Smooth muscle cell (in vitro differentiated cells): ENCODE measurements around the gene TULP1. TPM values are rescaled to one million over a fixed set of nuclear protein-coding genes. Genes with fewer than 3 reads are reported as not detected.
"Not testable (repeated sequence)": the region's sequence is repeated elsewhere in the genome, so short reads cannot be mapped to it uniquely, and the experiment has no call there.

Source experiments
- DNase-seq: peaks from one replicate; lab custom pipeline; 2025; ENCODE audit not compliant: unreplicated experiment; lab: John Stamatoyannopoulos, UW
- H2AFZ ChIP-seq: fragments of 200-600 bp; sonication (generic); 2 replicates; pipeline ENCODE4 v1.6.0; 2016; ENCODE audit warnings: antibody characterized with exemption, low read depth, mild to moderate bottlenecking
- H3F3A ChIP-seq: fragments of 200-600 bp; sonication (generic); 2 replicates; pipeline ENCODE4 v1.6.0; 2017; ENCODE audit warnings: antibody characterized with exemption, low read depth
- H3K27ac ChIP-seq: fragments of 200-600 bp; sonication (generic); 2 replicates; pipeline ENCODE4 v1.5.1; 2016; ENCODE audit warnings: low read depth, mild to moderate bottlenecking
- H3K27me3 ChIP-seq: fragments of 200-600 bp; sonication (generic); 2 replicates; pipeline ENCODE4 v1.6.1; 2016; ENCODE audit warnings: low read depth, mild to moderate bottlenecking
- H3K36me3 ChIP-seq: fragments of 200-600 bp; sonication (generic); 2 replicates; pipeline ENCODE4 v1.5.1; 2016; ENCODE audit warnings: low read depth
- H3K4me1 ChIP-seq: fragments of 200-600 bp; sonication (generic); 2 replicates; pipeline ENCODE4 v1.5.1; 2016; ENCODE audit warnings: low read depth
- H3K4me2 ChIP-seq: fragments of 200-600 bp; sonication (generic); 2 replicates; pipeline ENCODE4 v1.6.0; 2016; ENCODE audit warnings: mild to moderate bottlenecking
- H3K4me3 ChIP-seq: fragments of 200-600 bp; sonication (generic); 2 replicates; pipeline ENCODE4 v1.5.1; 2016; ENCODE audit warnings: mild to moderate bottlenecking
- H3K79me2 ChIP-seq: fragments of 200-600 bp; sonication (generic); 2 replicates; pipeline ENCODE4 v1.6.0; 2016; ENCODE audit warnings: low read depth, mild to moderate bottlenecking
- H3K9ac ChIP-seq: fragments of 200-600 bp; sonication (generic); 2 replicates; pipeline ENCODE4 v1.6.0; 2016; ENCODE audit warnings: low read depth
- H3K9me3 ChIP-seq: fragments of 200-600 bp; sonication (generic); replicated peaks from 2 replicates; pipeline ENCODE4 v1.5.1; 2016; ENCODE audit warnings: low read depth
- H4K20me1 ChIP-seq: fragments of 200-600 bp; sonication (generic); 2 replicates; pipeline ENCODE4 v1.6.0; 2016; ENCODE audit warnings: low read depth
- WGBS: methylation state at CpG from one replicate; pipeline ENCODE4 v1.1.7; 2016; ENCODE audit warnings: low lambda C conversion rate; 5-methylcytosine and 5-hydroxymethylcytosine counted together
- polyA plus RNA-seq: library from polyadenylated mRNA; unstranded; fragments of >200 nt; fragmentation: Nextera tagmentation; extraction: Ambion mirVana; gene quantifications from 2 replicates; pipeline ENCODE4 v1.2.1, GENCODE V29; 2016
- total RNA-seq: library from RNA; depleted of rRNA; stranded (reverse); fragments of >200 nt; gene quantifications from 2 replicates; pipeline ENCODE4 v1.2.3, GENCODE V29; 2014
- TF ChIP-seq, protein P1 (sequence below): fragments of 200-600 bp; sonication (generic); IDR thresholded peaks from 2 replicates; pipeline ENCODE4 v1.5.1; 2017; ENCODE audit warnings: borderline replicate concordance, mild to moderate bottlenecking, antibody characterized with exemption; ENCODE audit not compliant: insufficient read depth, poor library complexity, severe bottlenecking

The TULP1 gene
- total and polyA plus RNA-seq, 2 experiments from 2014 or later: 0.26 to 0.31 TPM

DNA sequence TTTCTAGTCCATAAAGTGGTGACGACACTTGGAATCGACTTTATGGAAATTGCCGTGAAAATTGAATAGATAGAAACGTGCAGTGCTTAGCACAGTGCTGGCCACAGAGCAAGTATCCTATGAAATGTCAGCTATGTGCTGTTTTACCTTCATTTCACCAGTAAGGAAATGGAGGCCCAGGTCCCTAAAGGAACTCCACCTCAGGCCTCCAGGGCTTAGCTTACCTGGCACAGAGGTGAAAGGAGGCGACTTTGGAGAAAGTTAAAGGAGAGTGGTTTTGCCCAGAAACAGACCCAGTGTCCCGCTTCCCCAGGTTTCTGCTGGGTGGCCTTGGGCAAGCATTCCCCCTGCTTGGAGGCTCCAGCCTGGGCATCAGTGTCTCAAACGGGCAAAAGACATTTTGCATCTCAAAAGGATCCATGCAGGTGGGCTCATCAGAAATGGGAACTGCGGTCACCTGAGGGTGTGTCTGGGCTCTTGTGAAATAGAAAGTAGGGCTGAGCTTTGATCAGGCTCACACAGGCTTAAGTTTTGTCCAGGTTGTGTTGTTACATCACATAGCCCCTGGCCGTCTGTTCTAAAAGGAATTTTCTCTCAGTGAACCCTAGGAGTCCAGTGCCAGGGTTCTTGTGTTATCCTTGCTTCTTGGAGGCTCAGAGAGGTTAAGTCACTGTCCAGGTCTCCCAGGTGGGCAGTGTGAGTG is 6.8 kb upstream of the TULP1 start:
- H3K27me3 ChIP-seq: no peaks in the 10 kb centered on the region
- H3K4me3 ChIP-seq: no peak overlapping the region
- 87% methylated on average over 9 of the region's 9 CpGs for WGBS
- no peaks in the 10 kb centered on the region for H3K9me3 ChIP-seq
- H3F3A ChIP-seq: no peaks in the 10 kb centered on the region
- no peaks in the 10 kb centered on the region for H4K20me1 ChIP-seq
- no peak for DNase-seq
- no peaks in the 10 kb centered on the region for H3K79me2 ChIP-seq
- H3K4me2 ChIP-seq: no peak overlapping the region
- no peak overlapping the region for H3K9ac ChIP-seq
- H3K36me3 ChIP-seq: no peaks in the 10 kb centered on the region
- no peak overlapping the region for H2AFZ ChIP-seq
- TF ChIP-seq, protein P1, sequence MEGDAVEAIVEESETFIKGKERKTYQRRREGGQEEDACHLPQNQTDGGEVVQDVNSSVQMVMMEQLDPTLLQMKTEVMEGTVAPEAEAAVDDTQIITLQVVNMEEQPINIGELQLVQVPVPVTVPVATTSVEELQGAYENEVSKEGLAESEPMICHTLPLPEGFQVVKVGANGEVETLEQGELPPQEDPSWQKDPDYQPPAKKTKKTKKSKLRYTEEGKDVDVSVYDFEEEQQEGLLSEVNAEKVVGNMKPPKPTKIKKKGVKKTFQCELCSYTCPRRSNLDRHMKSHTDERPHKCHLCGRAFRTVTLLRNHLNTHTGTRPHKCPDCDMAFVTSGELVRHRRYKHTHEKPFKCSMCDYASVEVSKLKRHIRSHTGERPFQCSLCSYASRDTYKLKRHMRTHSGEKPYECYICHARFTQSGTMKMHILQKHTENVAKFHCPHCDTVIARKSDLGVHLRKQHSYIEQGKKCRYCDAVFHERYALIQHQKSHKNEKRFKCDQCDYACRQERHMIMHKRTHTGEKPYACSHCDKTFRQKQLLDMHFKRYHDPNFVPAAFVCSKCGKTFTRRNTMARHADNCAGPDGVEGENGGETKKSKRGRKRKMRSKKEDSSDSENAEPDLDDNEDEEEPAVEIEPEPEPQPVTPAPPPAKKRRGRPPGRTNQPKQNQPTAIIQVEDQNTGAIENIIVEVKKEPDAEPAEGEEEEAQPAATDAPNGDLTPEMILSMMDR: no peak
- no peak overlapping the region for H3K27ac ChIP-seq
- H3K4me1 ChIP-seq: no peaks in the 10 kb centered on the region

GRCh38 chr6:35518566-35519312 is 6.0 kb upstream of the TULP1 start:
- no peaks in the 10 kb centered on the region for H3K27me3 ChIP-seq

GRCh38 chr6:35517978-35518377 is 5.3 kb upstream of the TULP1 start:
- DNase-seq: not testable (repeated sequence)

More at GRCh38 chr6:35518566-35519312, 6.0 kb upstream of the TULP1 start:
- Histone ChIP-seq H3K4me2 (no peak overlapping the region), H3K36me3 (no peaks in the 10 kb centered on the region), H3K9ac (no peak overlapping the region), H3F3A (no peaks in the 10 kb centered on the region), H2AFZ (no peak overlapping the region), H3K4me1 (no peaks in the 10 kb centered on the region), H3K79me2 (no peaks in the 10 kb centered on the region), H3K9me3 (no peaks in the 10 kb centered on the region), H3K4me3 (no peak overlapping the region), H3K27ac (no peak overlapping the region), H4K20me1 (no peaks in the 10 kb centered on the region)
- DNase-seq: no peak
- WGBS: 88% methylated on average over 6 of the region's 6 CpGs
- TF ChIP-seq, protein P1: no peak

DNA sequence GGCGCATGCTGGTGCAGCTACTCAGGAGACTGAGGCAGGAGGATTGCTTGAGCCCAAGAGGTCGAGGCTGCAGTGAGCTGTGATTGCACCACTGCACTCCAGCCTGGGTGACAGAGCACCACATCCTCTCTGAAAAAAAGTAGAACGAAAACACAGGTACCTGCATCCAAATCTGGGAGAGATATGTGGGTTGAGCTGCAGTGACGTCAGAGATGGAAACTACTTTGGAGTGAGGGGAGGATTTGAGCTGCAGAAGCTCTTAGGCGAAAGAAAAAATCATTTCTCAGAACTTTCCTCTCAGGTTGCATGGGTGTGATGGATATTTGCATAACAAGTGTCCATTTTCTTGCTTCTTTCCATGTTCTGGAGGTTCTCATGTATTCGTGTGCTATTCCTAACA is 4.0 kb upstream of the TULP1 start:
- Histone ChIP-seq H4K20me1 (no peaks in the 10 kb centered on the region), H3K4me3 (no peak overlapping the region), H3K27ac (no peak overlapping the region), H3F3A (no peaks in the 10 kb centered on the region), H3K79me2 (no peaks in the 10 kb centered on the region), H3K4me1 (no peaks in the 10 kb centered on the region), H3K9me3 (no peaks in the 10 kb centered on the region), H2AFZ (no peak overlapping the region), H3K9ac (no peak overlapping the region), H3K36me3 (no peaks in the 10 kb centered on the region), H3K4me2 (no peak overlapping the region), H3K27me3 (no peaks in the 10 kb centered on the region)
- 82% methylated on average over 6 of the region's 6 CpGs for WGBS
- TF ChIP-seq, protein P1: no peak
- DNase-seq: no peak

More at GRCh38 chr6:35517978-35518377, 5.3 kb upstream of the TULP1 start:
- H2AFZ ChIP-seq, H3K4me2 ChIP-seq, H3K27me3 ChIP-seq, H3K9me3 ChIP-seq, H3K4me3 ChIP-seq, H3K27ac ChIP-seq, H3K4me1 ChIP-seq, H3K9ac ChIP-seq, H3F3A ChIP-seq, H4K20me1 ChIP-seq, H3K79me2 ChIP-seq, H3K36me3 ChIP-seq: not testable (repeated sequence)
- WGBS: 89% methylated on average over 7 of the region's 7 CpGs

DNA sequence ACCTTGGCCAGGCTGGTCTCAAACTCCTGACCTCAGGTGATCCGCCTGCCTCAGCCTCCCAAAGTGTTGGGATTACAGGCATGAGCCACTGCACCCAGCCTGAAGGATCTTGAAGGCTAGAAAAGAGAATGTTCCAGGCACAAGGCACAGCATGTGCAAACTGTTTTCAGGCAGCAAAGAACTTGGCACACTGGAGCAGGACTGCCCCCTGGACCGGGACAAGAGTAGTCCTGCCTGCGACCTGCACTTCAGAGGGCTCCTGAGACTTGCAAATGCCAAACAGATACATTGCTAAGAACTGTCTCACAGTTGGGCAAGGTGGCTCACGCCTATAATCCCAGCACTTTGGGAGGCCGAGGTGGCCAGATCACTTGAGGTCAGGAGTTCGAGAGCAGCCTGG is 3.2 kb upstream of the TULP1 start:
- H2AFZ ChIP-seq, H3K4me3 ChIP-seq, DNase-seq, H3K4me1 ChIP-seq, H3F3A ChIP-seq, H3K9me3 ChIP-seq, H3K27me3 ChIP-seq, H4K20me1 ChIP-seq, H3K79me2 ChIP-seq, H3K9ac ChIP-seq, H3K4me2 ChIP-seq, H3K27ac ChIP-seq, H3K36me3 ChIP-seq: not testable (repeated sequence)
- 88% methylated on average over 6 of the region's 6 CpGs for WGBS
